ENCODE measurements around the gene TERB2. TPM values are rescaled to one million over a fixed set of nuclear protein-coding genes. Genes with fewer than 3 reads are reported as not detected.
"Not testable (repeated sequence)": the region's sequence is repeated elsewhere in the genome, so short reads cannot be mapped to it uniquely, and the experiment has no call there.

Gene TERB2, protein sequence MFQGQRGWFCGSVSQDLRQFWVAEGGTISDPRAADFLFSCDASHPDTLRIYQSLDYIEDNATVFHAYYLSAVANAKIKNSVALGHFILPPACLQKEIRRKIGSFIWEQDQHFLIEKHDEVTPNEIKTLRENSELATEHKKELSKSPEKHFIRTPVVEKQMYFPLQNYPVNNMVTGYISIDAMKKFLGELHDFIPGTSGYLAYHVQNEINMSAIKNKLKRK
- not detected in 2 replicates for total RNA-seq
- not detected for polyA plus RNA-seq (2012)

DNA sequence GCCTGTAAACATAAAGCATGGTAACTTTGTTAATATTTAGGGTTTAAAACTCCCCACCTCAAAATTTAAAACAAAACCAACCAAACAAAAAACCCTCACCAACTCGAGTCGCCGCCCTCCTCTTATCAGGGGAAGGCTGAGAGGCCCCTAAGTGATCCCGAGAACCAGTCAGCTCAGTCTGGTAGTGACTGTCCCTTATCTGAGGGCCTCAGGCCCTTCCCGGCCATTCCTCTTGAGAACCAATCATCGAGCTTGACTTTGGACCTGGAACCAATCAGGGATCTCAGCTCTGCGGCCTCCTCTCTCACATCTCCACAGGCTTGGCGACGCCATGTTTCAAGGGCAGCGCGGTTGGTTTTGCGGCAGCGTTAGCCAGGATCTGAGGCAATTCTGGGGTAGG is at the start of gene TERB2:
Gene TERB2 (plus strand): TSS at position 300 of the 400 bp plus-strand sequence. CDS start 32 bp downstream, at position 332.
- DNase-seq (ENCODE audit: low read depth) = no peak

DNA sequence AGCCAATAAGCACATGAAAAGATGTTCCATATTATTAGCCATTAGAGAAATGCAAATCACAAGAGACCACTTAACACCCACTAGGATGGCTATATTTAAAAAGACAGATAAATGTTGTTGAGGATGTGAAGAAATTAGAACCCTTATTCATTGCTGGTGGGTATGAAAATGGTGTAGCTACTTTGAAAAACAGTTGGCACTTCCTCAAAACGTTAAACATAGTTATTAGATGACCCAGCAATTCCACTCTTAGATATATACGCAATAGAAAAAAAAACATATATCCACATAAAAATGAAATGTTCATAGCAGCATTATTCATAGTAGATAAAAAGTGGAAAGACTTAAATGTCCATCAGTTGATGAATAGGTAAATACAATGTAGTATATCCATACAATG is 47.1 kb upstream of the TERB2 start:
- no peak for DNase-seq (ENCODE audit: low read depth)

DNA sequence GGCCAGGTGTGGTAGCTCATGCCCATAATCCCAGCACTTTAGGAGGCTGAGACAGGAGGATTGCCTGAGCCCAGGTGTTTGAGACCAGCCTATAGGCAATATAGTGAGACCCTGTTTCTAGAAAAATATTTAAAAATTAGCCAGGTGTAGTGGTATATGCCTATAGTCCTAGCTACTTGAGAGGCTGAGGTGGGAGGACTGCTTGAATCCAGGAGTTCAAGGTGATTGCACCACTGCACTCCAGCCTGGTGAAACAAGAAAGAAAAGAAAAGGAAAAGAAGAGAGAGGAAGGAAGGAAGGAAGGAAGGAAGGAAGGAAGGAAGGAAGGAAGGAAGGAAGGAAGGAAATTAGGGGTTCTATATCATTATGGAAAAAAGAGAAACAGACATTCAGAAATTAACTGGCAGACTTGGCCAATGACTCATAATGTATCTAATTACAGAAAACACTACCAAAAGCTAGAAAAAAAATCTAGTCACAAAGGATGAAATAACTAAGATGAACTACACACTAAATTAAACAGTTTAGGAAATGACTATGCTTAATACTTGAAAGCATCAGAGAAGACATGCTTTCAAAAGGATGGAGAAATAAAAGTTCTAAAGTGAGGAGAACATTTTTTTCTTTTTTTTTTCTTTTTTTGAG is 45.4 kb upstream of the TERB2 start:
- DNase-seq (ENCODE audit: low read depth) = no peak

DNA sequence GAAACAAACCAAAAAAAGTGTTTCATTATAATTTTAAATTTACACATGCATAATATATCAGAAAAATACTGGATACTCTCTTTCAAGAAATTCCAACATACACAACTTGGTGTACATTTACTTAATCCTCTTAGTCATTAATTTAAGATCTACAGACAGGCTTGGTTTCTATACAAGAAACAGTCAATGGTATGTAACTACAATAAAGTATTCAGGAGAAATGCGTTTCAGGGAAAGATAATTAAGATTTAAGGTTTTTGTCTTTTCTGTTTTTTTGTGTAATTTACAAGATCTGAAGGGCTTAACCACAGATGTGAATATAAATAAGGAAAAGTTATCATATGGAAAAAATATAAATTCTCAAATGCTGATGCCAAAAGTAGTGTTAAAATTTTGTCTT is 44.3 kb upstream of the TERB2 start:
- DNase-seq (ENCODE audit: low read depth) = not testable (repeated sequence)

DNA sequence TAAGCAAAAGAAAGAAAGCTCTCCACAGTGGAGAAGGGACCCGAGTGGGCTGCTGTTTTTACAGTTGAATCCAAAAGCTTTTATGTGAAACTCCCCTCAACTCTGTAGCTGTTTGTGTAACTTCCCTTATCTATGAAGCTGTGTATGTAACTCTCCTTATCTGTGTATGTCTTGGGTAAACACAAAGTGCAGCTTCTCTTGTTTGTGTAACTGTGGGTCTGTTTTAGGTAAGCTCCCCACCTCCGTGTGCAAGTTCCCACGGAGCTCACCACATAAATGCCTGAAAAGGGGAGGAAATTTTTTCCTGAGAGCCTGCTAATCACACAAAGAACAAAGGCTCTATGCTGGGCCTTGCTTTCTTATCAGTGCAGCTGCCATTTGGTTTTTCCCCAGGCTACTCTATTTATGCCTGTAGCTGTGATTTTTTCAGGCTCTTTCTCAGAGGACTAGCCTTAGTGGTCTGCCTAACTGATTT is 43.5 kb upstream of the TERB2 start:
- not testable (repeated sequence) for DNase-seq (ENCODE audit: low read depth)

DNA sequence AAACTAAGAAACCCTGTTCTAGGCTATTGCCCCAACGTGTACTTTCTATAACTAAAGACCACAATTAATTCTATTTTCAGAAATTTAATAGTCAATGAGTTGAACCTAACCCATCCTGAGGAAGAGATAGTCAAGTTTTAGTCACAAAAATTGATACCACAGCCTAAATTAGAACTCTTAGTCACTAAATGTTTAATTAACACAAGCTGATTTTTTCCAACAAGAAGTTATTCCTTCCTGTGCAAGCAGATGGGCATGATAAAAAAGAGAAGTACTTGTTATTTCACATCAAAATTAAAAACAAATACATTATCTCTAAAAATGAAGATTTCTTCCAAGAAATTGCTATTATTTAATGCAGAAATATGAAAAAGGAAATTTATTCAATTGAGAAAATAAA is 38.4 kb upstream of the TERB2 start:
- no peak for DNase-seq (ENCODE audit: low read depth)

DNA sequence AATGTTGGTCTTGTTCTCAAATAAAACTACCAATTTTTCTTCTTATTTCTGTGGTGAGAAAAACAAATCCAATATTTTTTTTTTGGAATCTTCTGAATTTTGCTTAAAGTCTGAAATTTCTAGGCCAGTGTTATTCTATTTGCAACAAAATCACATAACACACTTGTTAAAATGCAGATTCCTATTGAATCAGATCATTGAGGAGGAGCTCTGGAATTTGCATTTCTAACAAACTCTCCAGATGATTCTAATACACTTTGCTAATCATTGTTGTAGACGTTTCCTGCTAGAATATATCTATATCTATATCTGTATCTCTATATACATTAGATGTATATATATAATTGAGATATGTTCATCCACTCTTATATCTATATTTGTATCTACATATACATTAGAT is 27.8 kb upstream of the TERB2 start:
- DNase-seq (ENCODE audit: low read depth) = not testable (repeated sequence)

DNA sequence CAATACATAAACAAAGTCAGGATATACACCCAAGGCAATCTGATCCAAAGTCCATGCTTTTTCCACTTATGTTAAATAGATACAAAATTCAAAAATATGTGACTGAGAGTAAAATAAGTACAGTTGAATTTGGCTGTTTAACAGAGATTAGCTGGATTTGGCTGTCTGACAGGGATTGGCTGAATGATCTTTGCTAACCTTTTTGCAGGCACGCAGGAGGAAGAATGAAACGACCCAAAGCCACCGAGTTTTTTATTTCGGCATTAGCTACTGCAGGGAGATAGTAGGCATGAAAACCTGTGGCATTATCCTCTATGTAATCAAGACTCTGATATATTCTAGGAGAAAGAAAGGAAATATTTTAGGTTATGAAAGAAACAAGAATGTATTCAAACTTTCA is 26.2 kb upstream of the TERB2 start:
- DNase-seq (ENCODE audit: low read depth) = not testable (repeated sequence)

DNA sequence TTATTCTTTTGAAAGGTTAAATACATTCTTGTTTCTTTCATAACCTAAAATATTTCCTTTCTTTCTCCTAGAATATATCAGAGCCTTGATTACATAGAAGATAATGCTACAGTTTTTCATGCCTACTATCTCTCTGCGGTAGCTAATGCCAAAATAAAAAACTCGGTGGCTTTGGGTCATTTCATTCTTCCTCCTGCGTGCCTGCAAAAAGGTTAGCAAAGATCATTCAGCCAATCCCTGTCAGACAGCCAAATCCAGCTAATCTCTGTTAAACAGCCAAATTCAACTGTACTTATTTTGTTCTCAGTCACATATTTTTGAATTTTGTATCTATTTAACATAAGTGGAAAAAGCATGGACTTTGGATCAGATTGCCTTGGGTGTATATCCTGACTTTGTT is 1.8 kb downstream of the TERB2 start:
- DNase-seq (ENCODE audit: low read depth) = not testable (repeated sequence)

DNA sequence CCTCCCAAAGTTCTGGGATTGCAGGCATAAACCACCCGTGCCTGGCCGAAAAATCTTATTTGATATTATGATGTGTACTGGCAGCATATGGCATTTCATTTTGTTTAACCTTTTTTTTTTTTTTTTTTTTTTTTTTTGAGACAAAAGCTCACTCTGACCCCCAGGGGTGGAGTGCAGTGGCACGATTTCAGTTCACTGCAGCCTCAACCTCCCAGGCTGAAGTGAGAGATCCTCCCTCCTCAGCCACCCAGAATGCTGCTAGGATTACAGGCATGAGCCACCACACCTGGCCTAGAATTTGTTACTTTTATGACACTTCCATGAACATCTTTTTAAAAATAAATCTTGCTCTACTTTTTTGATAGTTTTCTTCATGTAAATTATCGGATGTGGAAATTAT is 12.0 kb downstream of the TERB2 start:
- no peak for DNase-seq (ENCODE audit: low read depth)

DNA sequence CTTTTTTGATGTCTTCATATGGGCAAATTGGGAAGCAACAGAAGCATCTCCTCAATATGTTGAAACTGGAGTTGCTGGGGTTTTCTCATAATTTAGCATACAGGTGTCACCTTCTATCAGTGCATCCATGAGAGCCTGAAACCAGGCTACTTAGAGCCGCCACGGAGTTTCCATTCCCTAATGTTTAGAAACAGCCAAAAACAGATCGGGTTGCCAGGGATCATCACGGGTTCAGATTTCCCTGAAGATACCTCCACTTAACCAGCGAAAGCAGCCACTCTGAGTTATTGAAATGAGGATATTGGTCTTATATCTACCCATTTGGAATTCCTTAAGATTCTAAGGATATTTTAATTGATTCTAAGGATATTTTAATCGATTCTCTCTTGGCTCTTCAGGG is 14.5 kb downstream of the TERB2 start:
- no peak for DNase-seq (ENCODE audit: low read depth)

DNA sequence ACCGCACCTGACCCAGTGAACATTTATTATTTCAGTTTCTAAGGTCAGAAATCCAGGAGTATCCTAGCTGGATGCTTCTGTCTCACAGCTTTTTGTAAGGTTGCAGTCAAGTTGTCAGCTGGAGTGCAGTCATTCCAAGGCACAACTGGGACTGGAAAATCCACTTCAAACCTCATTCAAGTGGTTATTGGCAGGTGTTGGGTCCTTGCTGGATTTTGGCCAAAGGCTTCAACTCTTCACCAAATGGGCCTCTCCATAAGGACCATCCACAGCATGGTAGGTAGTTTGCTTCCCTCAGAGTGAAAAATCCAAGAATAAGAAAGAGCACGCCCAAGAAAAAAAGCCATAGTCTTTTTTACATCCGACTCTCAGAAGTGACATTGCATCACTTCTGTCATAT is 19.7 kb downstream of the TERB2 start:
- DNase-seq (ENCODE audit: low read depth) = not testable (repeated sequence)

DNA sequence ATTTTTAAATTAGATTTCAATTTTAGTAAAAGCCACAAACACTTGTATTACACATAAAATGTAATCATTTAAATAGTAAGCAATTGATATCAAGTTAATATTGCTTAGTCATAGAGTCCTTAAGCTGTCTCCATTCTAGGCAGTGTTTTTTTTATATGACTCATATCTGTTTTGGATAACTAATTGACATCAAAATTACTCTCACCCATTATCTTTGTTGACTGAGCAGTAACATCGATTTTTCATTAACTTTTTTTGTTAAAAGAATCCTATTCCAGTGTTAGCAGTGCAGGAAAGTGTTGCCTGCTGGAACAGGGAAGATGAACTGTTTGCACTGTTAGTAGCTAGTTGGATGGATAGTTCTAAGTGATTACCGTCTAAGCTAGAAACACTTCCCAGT is 21.3 kb downstream of the TERB2 start:
- DNase-seq (ENCODE audit: low read depth) = not testable (repeated sequence)

DNA sequence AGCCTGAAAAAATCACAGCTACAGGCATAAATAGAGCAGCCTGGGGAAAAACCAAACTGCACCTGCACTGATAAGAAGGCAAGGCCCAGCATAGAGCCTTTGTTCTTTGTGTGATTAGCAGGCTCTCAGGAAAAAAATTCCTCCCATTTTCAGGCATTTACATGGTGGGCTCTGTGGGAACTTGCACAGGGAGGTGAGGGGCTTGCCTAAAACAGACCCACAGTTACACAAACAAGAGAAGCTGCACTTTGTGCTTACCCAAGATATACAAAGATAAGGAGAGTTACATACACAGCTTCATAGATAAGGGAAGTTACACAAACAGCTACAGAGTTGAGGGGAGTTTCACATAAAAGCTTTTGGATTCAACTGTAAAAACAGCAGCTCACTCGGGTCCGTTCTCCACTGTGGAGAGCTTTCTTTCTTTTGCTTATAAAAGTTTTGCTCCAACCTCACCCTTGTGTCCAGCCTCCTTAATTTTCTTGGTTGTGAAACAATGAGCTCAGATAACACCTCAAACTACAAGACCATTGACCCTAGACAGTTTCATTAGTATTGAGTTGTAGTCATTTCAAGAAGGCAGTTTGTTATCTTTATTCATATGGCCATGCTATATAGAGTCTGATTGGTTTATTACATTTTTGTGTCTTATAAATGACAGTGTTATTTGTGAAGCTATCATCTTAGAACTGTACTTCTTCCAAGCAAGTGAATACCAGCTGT is 23.3 kb downstream of the TERB2 start:
- DNase-seq (ENCODE audit: low read depth) = not testable (repeated sequence)

DNA sequence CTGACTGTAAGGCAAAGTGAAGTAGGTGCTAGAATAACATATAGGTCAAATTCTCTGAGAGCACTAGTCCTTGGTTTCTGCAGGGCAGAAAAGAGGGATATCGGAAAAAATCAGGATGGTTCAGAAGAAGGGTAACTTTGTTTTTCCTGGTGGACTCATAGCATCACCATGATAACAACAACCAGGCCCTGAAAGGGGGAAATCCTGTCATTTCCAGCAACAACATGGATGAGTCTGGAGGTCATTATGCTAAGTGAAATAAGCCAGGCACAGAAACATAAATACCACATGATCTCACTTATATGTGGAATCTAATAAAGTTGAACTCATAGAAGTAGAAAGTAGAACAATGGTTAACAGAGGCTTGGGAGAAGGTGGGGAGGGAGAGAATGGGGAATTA is 27.7 kb downstream of the TERB2 start:
- DNase-seq (ENCODE audit: low read depth) = not testable (repeated sequence)

DNA sequence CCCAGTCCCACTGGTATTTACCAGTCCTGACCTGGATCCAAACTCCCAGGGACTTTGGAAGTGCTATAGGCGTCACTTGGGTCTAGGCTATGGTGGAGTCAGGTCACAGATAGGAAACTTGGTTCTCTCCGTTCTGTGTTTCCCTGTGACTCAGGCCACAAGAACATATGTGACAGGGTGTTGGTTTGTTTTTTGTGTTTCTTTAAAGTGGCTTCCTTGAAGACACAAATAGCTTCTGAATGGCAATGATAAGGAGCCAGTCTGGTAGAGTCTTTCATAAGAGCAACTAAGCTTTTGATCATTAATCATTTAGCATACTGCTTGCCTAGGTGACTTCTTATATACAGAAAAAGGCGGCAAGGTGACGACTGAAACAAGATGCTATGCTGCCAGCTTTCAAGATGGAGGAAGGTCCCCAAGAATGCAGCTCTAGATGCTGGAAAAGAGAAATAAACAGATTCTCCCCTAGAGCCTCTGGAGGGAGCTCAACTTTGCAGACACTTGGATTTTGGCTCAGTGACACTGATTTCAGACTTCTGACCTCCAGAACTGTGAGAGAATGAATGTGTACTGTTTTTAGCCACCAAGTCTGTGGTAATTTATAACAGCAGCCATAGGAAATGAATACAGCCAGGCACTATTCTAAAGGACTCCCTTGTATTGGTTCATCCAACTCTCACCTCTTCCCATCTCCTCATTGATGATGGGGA is 30.0 kb downstream of the TERB2 start:
- DNase-seq (ENCODE audit: low read depth) = not testable (repeated sequence)

DNA sequence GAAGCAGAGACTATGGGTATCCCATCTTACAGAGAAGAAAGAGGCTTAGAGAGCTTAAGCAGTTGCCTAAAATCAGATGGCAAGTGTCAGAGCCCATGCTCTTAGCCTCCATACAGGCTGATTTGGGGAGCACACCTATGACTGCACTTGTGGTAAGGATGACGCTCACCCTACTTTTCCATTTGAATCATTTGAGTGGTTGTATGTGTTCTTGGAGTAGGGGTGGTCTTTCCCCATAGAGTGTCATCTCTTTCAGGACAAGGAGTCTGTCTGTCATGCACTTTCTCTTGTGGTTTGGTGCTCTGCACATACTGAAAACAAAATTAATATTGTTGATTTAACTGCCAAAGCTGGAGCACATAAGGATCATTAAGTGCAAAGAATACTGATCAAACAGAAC is 31.2 kb downstream of the TERB2 start:
- DNase-seq (ENCODE audit: low read depth) = not testable (repeated sequence)

DNA sequence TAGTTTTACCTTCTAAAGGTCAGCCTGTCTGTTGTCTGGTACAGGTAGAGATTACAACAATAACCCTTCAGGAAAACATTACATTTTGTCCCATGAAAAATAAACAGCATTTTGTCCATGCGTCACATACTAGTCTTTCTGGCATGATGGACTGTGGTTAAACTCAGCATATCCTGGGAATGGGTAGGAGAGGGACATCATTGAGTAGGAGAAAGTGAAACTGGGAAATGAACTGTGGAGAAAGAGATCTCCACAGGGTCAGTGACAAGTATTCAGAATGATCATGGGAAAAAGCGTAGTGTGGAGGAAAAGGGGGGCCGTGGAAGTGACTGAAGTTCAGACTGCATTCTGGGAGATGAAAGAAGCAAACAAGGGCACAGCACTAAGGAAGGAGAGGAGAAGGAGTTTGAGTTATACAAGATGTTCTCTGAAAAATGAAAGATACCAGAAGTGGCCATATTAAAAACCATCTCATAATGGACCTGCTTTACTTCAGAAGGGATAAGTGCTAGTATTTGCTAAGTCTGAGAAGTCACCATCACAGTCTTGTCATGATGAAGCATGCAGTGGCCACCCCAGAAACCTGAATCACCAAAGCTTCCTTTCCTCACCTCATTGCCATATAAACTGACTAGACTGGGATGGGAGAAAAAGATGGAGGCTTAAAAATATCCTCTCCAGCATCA is 31.8 kb downstream of the TERB2 start:
- DNase-seq (ENCODE audit: low read depth) = not testable (repeated sequence)

DNA sequence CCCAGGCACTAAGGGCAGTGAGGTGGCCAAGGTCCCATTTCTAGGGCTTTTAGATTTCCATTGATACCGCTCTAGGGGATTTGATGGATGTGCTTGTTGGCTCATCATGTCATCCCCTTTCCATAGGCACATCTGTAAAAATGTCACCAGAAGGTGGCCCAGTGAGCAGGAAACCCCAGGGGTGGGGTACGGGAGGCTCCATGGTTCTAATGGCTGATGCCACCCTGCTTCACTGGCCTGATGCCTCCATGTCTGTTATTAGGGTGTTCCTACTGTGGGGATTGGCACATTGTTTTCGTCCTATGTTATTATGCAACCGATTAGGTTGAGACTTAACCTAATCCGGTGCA is 32.4 kb downstream of the TERB2 start:
- not testable (repeated sequence) for DNase-seq (ENCODE audit: low read depth)

DNA sequence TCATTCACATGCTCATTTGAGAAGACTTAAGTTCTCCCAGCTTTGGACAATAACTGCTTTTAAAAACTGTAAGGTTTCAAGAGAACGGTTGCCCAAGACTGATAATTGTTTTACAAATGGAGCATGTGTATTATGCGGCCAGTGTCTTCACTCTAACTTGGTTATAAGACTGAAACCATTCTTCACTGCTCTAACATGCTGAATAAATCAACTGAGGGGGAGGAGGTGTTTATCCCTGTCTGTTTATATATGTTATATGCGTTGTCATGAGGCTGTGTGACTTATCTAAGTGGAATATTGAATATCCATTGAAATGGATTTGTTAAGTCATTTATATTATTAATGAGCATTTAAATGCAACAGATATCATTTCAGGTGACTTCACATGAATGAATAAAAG is 41.1 kb downstream of the TERB2 start:
- not testable (repeated sequence) for DNase-seq (ENCODE audit: low read depth)

DNA sequence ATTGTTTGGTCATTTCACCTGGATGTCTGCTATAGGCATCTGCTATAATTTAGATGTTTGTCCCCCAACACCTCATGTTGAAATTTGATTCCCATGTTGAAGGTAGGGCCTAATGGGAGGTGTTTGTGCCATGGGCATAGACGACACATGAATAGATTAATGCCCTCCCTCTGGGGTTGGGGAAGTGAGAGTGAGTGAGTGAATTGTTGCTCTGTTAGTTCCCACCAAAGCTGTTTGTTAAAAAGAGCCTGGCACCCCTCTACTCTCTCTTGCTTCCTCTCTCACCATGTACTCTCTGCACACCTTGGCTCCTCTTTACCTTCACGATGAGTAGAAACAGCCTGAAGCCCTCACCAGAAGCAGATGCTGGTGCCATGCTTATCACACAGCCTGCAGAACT is 42.6 kb downstream of the TERB2 start:
- no peak for DNase-seq (ENCODE audit: low read depth)

Data from myocyte (in vitro differentiated cells).